CD4-positive, alpha-beta T cell (primary cell): ENCODE measurements around the gene RNF26. TPM values are rescaled to one million over a fixed set of nuclear protein-coding genes. Genes with fewer than 3 reads are reported as not detected.
A peak's percentile ranks its signal among the peaks of the same experiment; 100 is the strongest.

Experiments used
- ATAC-seq: fragments of 200-7000 bp; cut with Tn5 transposase; one replicate; pipeline ENCODE4 v1.10.0; 2022; ENCODE audit warnings: mild to moderate bottlenecking; ENCODE audit not compliant: poor library complexity
- CTCF ChIA-PET: fragments of 350-600 bp; sonication (Branson Sonifier 250); formaldehyde crosslinking; loops from one replicate; lab custom pipeline; 2021; ENCODE audit warnings: antibody characterized with exemption, inconsistent platforms; lab: Charles Lee
- POLR2A ChIA-PET: fragments of 350-600 bp; sonication (Branson Sonifier 250); formaldehyde crosslinking; loops from one replicate; lab custom pipeline; 2021; ENCODE audit warnings: antibody characterized with exemption, inconsistent platforms; lab: Charles Lee
- DNase-seq, 14 experiments: peaks; one replicate each; pipeline ENCODE4 v3.0.0-alpha.2; 2013 to 2020; ENCODE audit warnings: mixed read lengths in 2 of 14
- H3K27ac ChIP-seq, 2 donors: one replicate each; pipeline versions ENCODE4 v1.5.1 to v1.7.0; 2013; ENCODE audit warnings: low read length in 2 of 2, low read depth in 1 of 2, mild to moderate bottlenecking in 1 of 2
- H3K27me3 ChIP-seq, 2 experiments: 1 replicate in 1 of 2; 2 replicates in 1 of 2; pipeline versions ENCODE4 v1.6.1 to v1.7.0; 2013; ENCODE audit warnings: low read length in 2 of 2, control low read depth in 1 of 2, mild to moderate bottlenecking in 1 of 2, moderate library complexity in 1 of 2; ENCODE audit not compliant: insufficient read depth in 2 of 2, control insufficient read depth in 1 of 2
- H3K36me3 ChIP-seq: one replicate; pipeline ENCODE4 v1.6.1; 2013; ENCODE audit warnings: low read length, control low read depth; ENCODE audit not compliant: insufficient read depth
- H3K4me1 ChIP-seq: one replicate; pipeline ENCODE4 v1.6.1; 2013; ENCODE audit warnings: low read length, control low read depth; ENCODE audit not compliant: insufficient read depth
- H3K4me3 ChIP-seq: one replicate; pipeline ENCODE4 v1.5.1; 2013; ENCODE audit warnings: mild to moderate bottlenecking, low read length, moderate library complexity
- H3K9me3 ChIP-seq, 2 experiments: 1 replicate in 1 of 2; 2 replicates in 1 of 2; pipeline versions ENCODE4 v1.6.1 to v1.7.0; 2013; ENCODE audit warnings: low read length in 2 of 2, mild to moderate bottlenecking in 2 of 2, control low read depth in 1 of 2, moderate library complexity in 1 of 2; ENCODE audit not compliant: control insufficient read depth in 1 of 2, insufficient read depth in 1 of 2
- H3K27ac Mint-ChIP-seq: one replicate; pipeline ENCODE4 v1.8.0; 2020; ENCODE audit warnings: mixed read lengths
- H3K27me3 Mint-ChIP-seq: one replicate; pipeline ENCODE4 v1.8.0; 2021; ENCODE audit warnings: mixed read lengths
- H3K36me3 Mint-ChIP-seq: one replicate; pipeline ENCODE4 v1.8.0; 2021; ENCODE audit warnings: low read depth, mixed read lengths
- H3K4me1 Mint-ChIP-seq: one replicate; pipeline ENCODE4 v1.8.0; 2021; ENCODE audit warnings: low read depth, mixed read lengths
- H3K4me3 Mint-ChIP-seq: one replicate; pipeline ENCODE4 v1.8.0; 2020; ENCODE audit warnings: mild to moderate bottlenecking, mixed read lengths
- H3K9me3 Mint-ChIP-seq: one replicate; pipeline ENCODE4 v1.8.0; 2020; ENCODE audit warnings: mixed read lengths
- intact Hi-C, 2 experiments: fragments of 100-400 bp; cut with DNase I in 1 of 2; cut with micrococcal nuclease in 1 of 2; formaldehyde crosslinking; loops; one replicate each; pipeline versions ENCODE4 v1.15.1 to v1.9.0; 2023 to 2025; cut with DNase I, micrococcal nuclease
- total RNA-seq, 174 experiments: library from RNA in 2 of 174; stranded (reverse) in 2 of 174; gene quantifications; one replicate each; pipeline ENCODE4 v1.2.3 and lab custom pipeline; 2021 to 2026
- TF ChIP-seq, protein P1 (sequence below): fragments of 200-600 bp; IDR thresholded peaks from one replicate; pipeline ENCODE4 v1.8.0; 2022; ENCODE audit warnings: antibody characterized with exemption, mild to moderate bottlenecking

Gene RNF26
- total RNA-seq, 2 experiments from 2014 or later, result 18.3 to 20.5 TPM

GRCh38 chr11:119300198-119300964 lies 33.9 kb upstream of the RNF26 start:
- H3K27ac Mint-ChIP-seq, result no peak overlapping the region
- Histone ChIP-seq H3K4me3 (no peak overlapping the region), H3K36me3 (peaks cover 89% of the 10 kb centered on the region)

DNA sequence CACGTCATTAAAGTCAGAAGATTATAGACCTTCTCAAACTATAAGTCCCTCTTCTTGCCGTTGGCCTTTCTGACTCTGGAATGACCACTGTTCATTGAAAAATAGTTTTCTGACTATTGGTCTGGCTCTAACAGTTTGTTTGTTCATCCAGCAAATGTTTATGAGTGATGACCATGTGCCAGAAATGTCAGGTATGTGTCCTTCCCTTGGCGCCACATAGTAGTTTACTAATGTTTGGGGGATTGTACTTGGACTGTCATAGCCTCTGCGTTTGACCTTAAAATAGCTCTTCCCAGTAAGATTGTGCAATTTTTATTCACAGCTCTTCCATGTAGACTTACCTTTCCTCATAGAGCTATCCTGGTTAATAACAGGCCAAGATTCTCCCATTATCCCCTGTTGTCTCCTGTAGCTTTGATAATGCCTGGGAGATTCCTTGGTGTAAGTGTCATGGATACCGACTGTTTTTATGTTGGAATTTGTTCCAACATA lies 31.1 kb upstream of the RNF26 start:
- Histone ChIP-seq H3K36me3 (peaks cover 64% of the 10 kb centered on the region), H3K9me3 (no peaks in the 10 kb centered on the region), H3K4me1 (peaks cover 26% of the 10 kb centered on the region), H3K27ac (no peak overlapping the region), H3K27me3 (no peaks in the 10 kb centered on the region), H3K4me3 (no peak overlapping the region)
- ChIA-PET POLR2A (no interaction called here), CTCF (interaction anchor here (0.5 kb wide), 1 partner anchor 9 kb away, joined by 3 read pairs; no protein-coding TSS in a partner anchor)
- no peak for DNase-seq
- intact Hi-C loops, result no loop called here
- H3K4me3 Mint-ChIP-seq, result no peak overlapping the region
- TF ChIP-seq, protein P1, sequence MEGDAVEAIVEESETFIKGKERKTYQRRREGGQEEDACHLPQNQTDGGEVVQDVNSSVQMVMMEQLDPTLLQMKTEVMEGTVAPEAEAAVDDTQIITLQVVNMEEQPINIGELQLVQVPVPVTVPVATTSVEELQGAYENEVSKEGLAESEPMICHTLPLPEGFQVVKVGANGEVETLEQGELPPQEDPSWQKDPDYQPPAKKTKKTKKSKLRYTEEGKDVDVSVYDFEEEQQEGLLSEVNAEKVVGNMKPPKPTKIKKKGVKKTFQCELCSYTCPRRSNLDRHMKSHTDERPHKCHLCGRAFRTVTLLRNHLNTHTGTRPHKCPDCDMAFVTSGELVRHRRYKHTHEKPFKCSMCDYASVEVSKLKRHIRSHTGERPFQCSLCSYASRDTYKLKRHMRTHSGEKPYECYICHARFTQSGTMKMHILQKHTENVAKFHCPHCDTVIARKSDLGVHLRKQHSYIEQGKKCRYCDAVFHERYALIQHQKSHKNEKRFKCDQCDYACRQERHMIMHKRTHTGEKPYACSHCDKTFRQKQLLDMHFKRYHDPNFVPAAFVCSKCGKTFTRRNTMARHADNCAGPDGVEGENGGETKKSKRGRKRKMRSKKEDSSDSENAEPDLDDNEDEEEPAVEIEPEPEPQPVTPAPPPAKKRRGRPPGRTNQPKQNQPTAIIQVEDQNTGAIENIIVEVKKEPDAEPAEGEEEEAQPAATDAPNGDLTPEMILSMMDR, result no peak
- peaks cover 84% of the 10 kb centered on the region for H3K36me3 Mint-ChIP-seq
- H3K4me1 Mint-ChIP-seq, result peaks cover 35% of the 10 kb centered on the region
- ATAC-seq, result no peak
- H3K9me3 Mint-ChIP-seq, result no peaks in the 10 kb centered on the region
- H3K27ac Mint-ChIP-seq, result peak overlapping the region; percentile 49
- H3K27me3 Mint-ChIP-seq, result no peaks in the 10 kb centered on the region

More at GRCh38 chr11:119300198-119300964, 33.9 kb upstream of the RNF26 start:
- ATAC-seq, result no peak
- CTCF ChIA-PET, result interaction anchor here (1.1 kb wide), 1 partner anchor 16 kb away, joined by 3 read pairs; no protein-coding TSS in a partner anchor
- H3K9me3 ChIP-seq, result no peaks in the 10 kb centered on the region
- DNase-seq, result no peak
- no peaks in the 10 kb centered on the region for H3K27me3 ChIP-seq
- Mint-ChIP-seq H3K27me3 (no peaks in the 10 kb centered on the region), H3K9me3 (no peaks in the 10 kb centered on the region), H3K4me3 (no peak overlapping the region), H3K36me3 (peaks cover 99% of the 10 kb centered on the region), H3K4me1 (peaks cover 12% of the 10 kb centered on the region)
- intact Hi-C loops, result no loop called here
- TF ChIP-seq, protein P1, result no peak
- POLR2A ChIA-PET, result no interaction called here
- H3K27ac ChIP-seq, result no peak overlapping the region
- H3K4me1 ChIP-seq, result peaks cover 8% of the 10 kb centered on the region

DNA sequence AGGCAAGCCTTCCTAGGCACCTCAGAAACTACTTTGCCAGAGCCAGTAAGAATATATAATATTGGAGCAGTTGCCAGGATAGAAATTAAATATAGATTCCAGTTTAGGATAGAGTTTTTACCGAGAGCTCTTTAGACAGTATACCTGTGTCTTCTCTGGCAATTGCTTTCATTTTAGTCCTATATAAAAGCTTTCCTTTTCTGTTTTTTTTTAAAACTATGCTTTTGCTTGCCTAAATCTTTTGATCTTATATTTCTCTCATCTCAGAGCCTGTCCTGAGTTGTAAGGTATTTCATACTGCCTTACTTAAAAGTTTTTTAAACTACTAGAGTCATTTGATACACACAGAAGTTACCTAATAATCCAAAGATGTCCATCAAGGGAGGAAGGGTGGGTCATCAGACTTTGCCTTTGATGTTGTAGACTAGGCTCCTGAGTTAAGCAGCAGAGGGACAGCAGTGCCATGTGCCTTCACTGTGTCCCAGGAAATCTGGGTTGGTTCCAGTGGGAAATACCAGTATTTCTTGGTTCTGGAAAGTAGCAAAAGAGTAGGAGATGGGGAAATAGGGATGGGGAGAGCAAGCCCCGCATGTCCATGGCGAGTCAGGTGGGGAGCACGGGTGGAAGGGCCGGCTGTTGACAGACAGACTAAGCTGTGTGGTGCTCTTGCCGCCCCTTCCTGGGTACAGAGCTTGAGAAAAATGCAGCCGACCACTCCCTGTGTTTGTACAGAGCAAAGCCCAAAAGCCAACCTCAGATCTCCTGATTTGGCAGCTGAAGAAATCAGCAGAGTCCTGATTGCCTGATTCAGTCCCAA lies 28.6 kb upstream of the RNF26 start:
- peaks cover 26% of the 10 kb centered on the region for H3K4me1 ChIP-seq
- H3K36me3 ChIP-seq, result peaks cover 39% of the 10 kb centered on the region
- Mint-ChIP-seq H3K27me3 (no peaks in the 10 kb centered on the region), H3K36me3 (peaks cover 59% of the 10 kb centered on the region), H3K4me3 (peak overlapping the region; percentile 54), H3K27ac (peak overlapping the region; percentile 96), H3K9me3 (no peaks in the 10 kb centered on the region), H3K4me1 (peaks cover 35% of the 10 kb centered on the region)
- no peaks in the 10 kb centered on the region for H3K27me3 ChIP-seq
- H3K27ac ChIP-seq, result peak overlapping the region; percentile 39 to 53
- ChIA-PET POLR2A (interaction anchor here (0.6 to 3.8 kb wide), 8 partner anchors 9 to 376 kb away, joined by 3 to 15 read pairs (median 3); partner anchors contain the start of gene MCAM), CTCF (interaction anchor here (0.9 to 1.4 kb wide), 3 partner anchors 8 to 100 kb away, joined by 3 to 4 read pairs (median 3); partner anchors contain the start of gene CBL)
- DNase-seq (peak in 1 of 14 experiments; percentile 37), ATAC-seq (peak; percentile 13)
- TF ChIP-seq, protein P1, result no peak
- no peaks in the 10 kb centered on the region for H3K9me3 ChIP-seq
- intact Hi-C loops, result no loop called here
- no peak overlapping the region for H3K4me3 ChIP-seq
